Liver (tissue), 3 donors: ENCODE data around the gene PCGF2.

Source experiments
- EGR1 ChIP-seq, 2 donors: IDR thresholded peaks; 2 replicates each; pipeline ENCODE4 v1.6.1; 2016 to 2018; ENCODE audit warnings: antibody characterized with exemption in 2 of 2, low read depth in 2 of 2
- FOXA1 ChIP-seq: IDR thresholded peaks from 2 replicates; pipeline ENCODE4 v1.6.1; 2016; ENCODE audit warnings: antibody characterized with exemption
- FOXA2 ChIP-seq: IDR thresholded peaks from 2 replicates; pipeline ENCODE4 v1.6.1; 2016; ENCODE audit warnings: antibody characterized with exemption
- HNF4A ChIP-seq, 2 donors: conservative IDR thresholded peaks; 2 replicates each; pipeline ENCODE4 v1.6.1; 2016; ENCODE audit warnings: antibody characterized with exemption in 2 of 2, mild to moderate bottlenecking in 2 of 2
- HNF4G ChIP-seq: IDR thresholded peaks from 2 replicates; pipeline ENCODE4 v1.6.1; 2016; ENCODE audit warnings: antibody characterized with exemption
- JUND ChIP-seq, 2 donors: IDR thresholded peaks; 2 replicates each; pipeline ENCODE4 v1.6.1; 2016; ENCODE audit warnings: antibody characterized with exemption in 2 of 2
- RAD21 ChIP-seq, 2 donors: IDR thresholded peaks; 2 replicates each; pipeline ENCODE4 v1.6.1; 2016; ENCODE audit warnings: antibody characterized with exemption in 2 of 2, mild to moderate bottlenecking in 2 of 2
- SP1 ChIP-seq: IDR thresholded peaks from 2 replicates; pipeline ENCODE4 v1.6.1; 2018; ENCODE audit warnings: antibody characterized with exemption, mild to moderate bottlenecking
- TAF1 ChIP-seq: conservative IDR thresholded peaks from 2 replicates; pipeline ENCODE4 v1.6.1; 2016; ENCODE audit warnings: antibody characterized with exemption, mild to moderate bottlenecking
- YY1 ChIP-seq: IDR thresholded peaks from 2 replicates; pipeline ENCODE4 v1.6.1; 2016; ENCODE audit warnings: antibody characterized with exemption, mild to moderate bottlenecking
- TF ChIP-seq, protein P1 (sequence below): fragments of 150-350 bp; IDR thresholded peaks from 2 replicates; pipeline ENCODE4 v1.5.1; 2017; ENCODE audit warnings: improper control_type of control experiment, low read depth, low read length; ENCODE audit not compliant: missing input control
- TF ChIP-seq, protein P2 (sequence below): IDR thresholded peaks from 2 replicates; pipeline ENCODE4 v1.6.1; 2016; ENCODE audit warnings: antibody characterized with exemption
- TF ChIP-seq, protein P3 (sequence below): IDR thresholded peaks from 2 replicates; pipeline ENCODE4 v1.6.1; 2016; ENCODE audit warnings: antibody characterized with exemption
- TF ChIP-seq, protein P4 (sequence below): IDR thresholded peaks from 2 replicates; pipeline ENCODE4 v1.6.1; 2016; ENCODE audit warnings: antibody characterized with exemption
- donor health status: healthy.
- donor health status: healthy.

DNA sequence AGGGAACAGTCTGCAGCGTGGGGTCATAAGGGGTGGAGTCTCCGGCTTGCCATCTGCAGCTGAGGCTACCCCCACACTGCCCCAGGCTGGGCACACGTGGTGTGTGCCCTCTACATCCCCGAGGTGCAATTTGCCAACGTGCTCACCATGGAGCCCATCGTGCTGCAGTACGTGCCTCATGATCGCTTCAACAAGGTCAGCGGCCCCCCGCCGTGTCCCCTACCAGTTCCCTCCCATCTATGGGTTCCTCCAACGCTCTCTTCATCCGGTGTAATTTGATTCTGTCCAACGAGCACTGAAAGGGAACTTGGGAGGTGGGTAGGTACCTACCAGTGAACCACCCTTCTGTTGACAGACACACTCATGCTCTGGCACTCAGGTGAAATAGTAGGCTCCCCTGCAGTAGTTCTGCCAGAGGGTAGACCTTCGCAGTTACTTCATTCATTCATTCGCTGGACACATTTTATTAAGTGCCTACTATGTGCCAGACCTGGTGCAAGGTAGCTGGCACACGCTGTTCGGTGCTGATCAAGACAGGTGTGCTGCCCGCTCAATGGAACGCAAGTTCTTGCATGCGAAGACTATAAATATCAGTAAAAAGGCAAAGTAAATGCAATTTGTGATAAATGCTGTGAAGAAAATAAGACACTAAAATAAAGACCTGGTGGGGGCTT, 40.3 kb downstream of the PCGF2 start:
- TF ChIP-seq, protein P1, sequence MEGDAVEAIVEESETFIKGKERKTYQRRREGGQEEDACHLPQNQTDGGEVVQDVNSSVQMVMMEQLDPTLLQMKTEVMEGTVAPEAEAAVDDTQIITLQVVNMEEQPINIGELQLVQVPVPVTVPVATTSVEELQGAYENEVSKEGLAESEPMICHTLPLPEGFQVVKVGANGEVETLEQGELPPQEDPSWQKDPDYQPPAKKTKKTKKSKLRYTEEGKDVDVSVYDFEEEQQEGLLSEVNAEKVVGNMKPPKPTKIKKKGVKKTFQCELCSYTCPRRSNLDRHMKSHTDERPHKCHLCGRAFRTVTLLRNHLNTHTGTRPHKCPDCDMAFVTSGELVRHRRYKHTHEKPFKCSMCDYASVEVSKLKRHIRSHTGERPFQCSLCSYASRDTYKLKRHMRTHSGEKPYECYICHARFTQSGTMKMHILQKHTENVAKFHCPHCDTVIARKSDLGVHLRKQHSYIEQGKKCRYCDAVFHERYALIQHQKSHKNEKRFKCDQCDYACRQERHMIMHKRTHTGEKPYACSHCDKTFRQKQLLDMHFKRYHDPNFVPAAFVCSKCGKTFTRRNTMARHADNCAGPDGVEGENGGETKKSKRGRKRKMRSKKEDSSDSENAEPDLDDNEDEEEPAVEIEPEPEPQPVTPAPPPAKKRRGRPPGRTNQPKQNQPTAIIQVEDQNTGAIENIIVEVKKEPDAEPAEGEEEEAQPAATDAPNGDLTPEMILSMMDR = no peak
- TF ChIP-seq SP1 (no peak), YY1 (no peak), RAD21 (IDR thresholded peaks at IDR 0.05) (no peak), TAF1 (no peak), HNF4A (conservative IDR thresholded peaks at IDR 0.05) (no peak), JUND (IDR thresholded peaks at IDR 0.05) (no peak), HNF4G (no peak), FOXA1 (no peak), FOXA2 (no peak), EGR1 (IDR thresholded peaks at IDR 0.05; ENCODE audit: low read depth in 2 of 2) (no peak)
- TF ChIP-seq, protein P2, sequence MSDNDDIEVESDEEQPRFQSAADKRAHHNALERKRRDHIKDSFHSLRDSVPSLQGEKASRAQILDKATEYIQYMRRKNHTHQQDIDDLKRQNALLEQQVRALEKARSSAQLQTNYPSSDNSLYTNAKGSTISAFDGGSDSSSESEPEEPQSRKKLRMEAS = no peak
- TF ChIP-seq, protein P3, sequence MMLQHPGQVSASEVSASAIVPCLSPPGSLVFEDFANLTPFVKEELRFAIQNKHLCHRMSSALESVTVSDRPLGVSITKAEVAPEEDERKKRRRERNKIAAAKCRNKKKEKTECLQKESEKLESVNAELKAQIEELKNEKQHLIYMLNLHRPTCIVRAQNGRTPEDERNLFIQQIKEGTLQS = no peak
- TF ChIP-seq, protein P4, sequence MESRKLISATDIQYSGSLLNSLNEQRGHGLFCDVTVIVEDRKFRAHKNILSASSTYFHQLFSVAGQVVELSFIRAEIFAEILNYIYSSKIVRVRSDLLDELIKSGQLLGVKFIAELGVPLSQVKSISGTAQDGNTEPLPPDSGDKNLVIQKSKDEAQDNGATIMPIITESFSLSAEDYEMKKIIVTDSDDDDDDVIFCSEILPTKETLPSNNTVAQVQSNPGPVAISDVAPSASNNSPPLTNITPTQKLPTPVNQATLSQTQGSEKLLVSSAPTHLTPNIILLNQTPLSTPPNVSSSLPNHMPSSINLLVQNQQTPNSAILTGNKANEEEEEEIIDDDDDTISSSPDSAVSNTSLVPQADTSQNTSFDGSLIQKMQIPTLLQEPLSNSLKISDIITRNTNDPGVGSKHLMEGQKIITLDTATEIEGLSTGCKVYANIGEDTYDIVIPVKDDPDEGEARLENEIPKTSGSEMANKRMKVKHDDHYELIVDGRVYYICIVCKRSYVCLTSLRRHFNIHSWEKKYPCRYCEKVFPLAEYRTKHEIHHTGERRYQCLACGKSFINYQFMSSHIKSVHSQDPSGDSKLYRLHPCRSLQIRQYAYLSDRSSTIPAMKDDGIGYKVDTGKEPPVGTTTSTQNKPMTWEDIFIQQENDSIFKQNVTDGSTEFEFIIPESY = no peak
